Measurements from ENCODE around the gene GUCY1A2. TPM values are rescaled to one million over a fixed set of nuclear protein-coding genes. Genes with fewer than 3 reads are reported as not detected.

GUCY1A2 gene
- total RNA-seq, 1 experiment from 2014 or later: 0.10 TPM

- H3K4me3 ChIP-seq (replicated peaks in 1 of 2; ENCODE audit: low read depth in 1 of 2, low read length in 2 of 2): no peak overlapping the region
- H3K9ac ChIP-seq (ENCODE audit: low read length): no peak overlapping the region
- no peak for DNase-seq (ENCODE audit: low read depth, low spot score)
- POLR2A ChIA-PET: no interaction called here
- no peak for TF ChIP-seq ZFX (IDR thresholded peaks at IDR 0.05)
- TF ChIP-seq REST (IDR thresholded peaks at IDR 0.05; ENCODE audit: low read depth): no peak
- H3K36me3 ChIP-seq (ENCODE audit: control insufficient read depth in 1 of 2, insufficient read depth in 2 of 2, low read length in 2 of 2): no peaks in the 10 kb centered on the region
- no peaks in the 10 kb centered on the region for H3K79me2 ChIP-seq (ENCODE audit: insufficient read depth, low read length)
- no peaks in the 10 kb centered on the region for H3K9me3 ChIP-seq (ENCODE audit: control insufficient read depth in 1 of 2, insufficient read depth in 1 of 2, low read depth in 1 of 2, low read length in 2 of 2)
- ATAC-seq: no peak
- H2AFZ ChIP-seq (ENCODE audit: low read depth, low read length, poor library complexity, severe bottlenecking): no peak overlapping the region
- H3K9me2 ChIP-seq (ENCODE audit: insufficient read depth): no peaks in the 10 kb centered on the region
- no peak overlapping the region for H3K4me2 ChIP-seq (ENCODE audit: low read length)
- CTCF ChIA-PET: no interaction called here
- no TSS peak for BruUV-seq (replicated peaks)
- H3K4me1 ChIP-seq (ENCODE audit: control insufficient read depth in 1 of 2, insufficient read depth in 2 of 2, low read length in 2 of 2): no peaks in the 10 kb centered on the region
- intact Hi-C loops (cut with micrococcal nuclease): no loop called here
- H3K27me3 ChIP-seq (ENCODE audit: insufficient read depth, low read length): no peaks in the 10 kb centered on the region
- H3K27ac ChIP-seq (ENCODE audit: low read depth, low read length): no peak overlapping the region
- RAD21 ChIA-PET (ENCODE audit: low non-redundant PET in 1 of 2, low total read pairs in 2 of 2, uncharacterized antibody in 2 of 2, unreplicated experiment in 2 of 2): no interaction called here
- no peaks in the 10 kb centered on the region for H4K20me1 ChIP-seq (ENCODE audit: insufficient read depth)
These were observed 34.3 kb downstream of the GUCY1A2 start for GRCh38 chr11:106983991-106984390.

- CTCF ChIA-PET: no interaction called here
- Histone ChIP-seq H3K27me3 (ENCODE audit: insufficient read depth, low read length) (no peaks in the 10 kb centered on the region), H3K9me3 (ENCODE audit: control insufficient read depth in 1 of 2, insufficient read depth in 1 of 2, low read depth in 1 of 2, low read length in 2 of 2) (no peaks in the 10 kb centered on the region), H3K79me2 (ENCODE audit: insufficient read depth, low read length) (no peaks in the 10 kb centered on the region), H3K36me3 (ENCODE audit: control insufficient read depth in 1 of 2, insufficient read depth in 2 of 2, low read length in 2 of 2) (no peaks in the 10 kb centered on the region), H3K4me3 (replicated peaks in 1 of 2; ENCODE audit: low read depth in 1 of 2, low read length in 2 of 2) (no peak overlapping the region), H3K27ac (ENCODE audit: low read depth, low read length) (no peak overlapping the region), H3K9me2 (ENCODE audit: insufficient read depth) (no peaks in the 10 kb centered on the region), H4K20me1 (ENCODE audit: insufficient read depth) (no peaks in the 10 kb centered on the region), H3K4me2 (ENCODE audit: low read length) (no peak overlapping the region), H3K4me1 (ENCODE audit: control insufficient read depth in 1 of 2, insufficient read depth in 2 of 2, low read length in 2 of 2) (no peaks in the 10 kb centered on the region), H3K9ac (ENCODE audit: low read length) (no peak overlapping the region), H2AFZ (ENCODE audit: low read depth, low read length, poor library complexity, severe bottlenecking) (no peak overlapping the region)
- POLR2A ChIA-PET: no interaction called here
- DNase-seq (ENCODE audit: low read depth, low spot score) (no peak), ATAC-seq (no peak)
- RAD21 ChIA-PET (ENCODE audit: low non-redundant PET in 1 of 2, low total read pairs in 2 of 2, uncharacterized antibody in 2 of 2, unreplicated experiment in 2 of 2): no interaction called here
- BruUV-seq (replicated peaks): no TSS peak
- intact Hi-C loops (cut with micrococcal nuclease): no loop called here
- no peak for TF ChIP-seq TCF7L2 (IDR thresholded peaks at IDR 0.05; ENCODE audit: borderline replicate concordance, extremely low read depth, insufficient read depth, insufficient read length)
- no peak for TF ChIP-seq EGR1 (IDR thresholded peaks at IDR 0.05; ENCODE audit: low read depth)
- no peak for TF ChIP-seq ZFX (IDR thresholded peaks at IDR 0.05)
- no peak for TF ChIP-seq RAD21 (IDR thresholded peaks at IDR 0.05; ENCODE audit: low read depth)
- TF ChIP-seq ELF1 (IDR thresholded peaks at IDR 0.05; ENCODE audit: borderline replicate concordance, low read depth): no peak
- no peak for TF ChIP-seq JUND (IDR thresholded peaks at IDR 0.05)
- no peak for TF ChIP-seq CTCF (IDR thresholded peaks at IDR 0.05 in 2 of 3, conservative IDR thresholded peaks at IDR 0.05 in 1 of 3; ENCODE audit: borderline replicate concordance in 1 of 3, insufficient read depth in 1 of 3, low read depth in 2 of 3, low read length in 2 of 3)
- no peak for TF ChIP-seq POLR2AphosphoS5 (IDR thresholded peaks at IDR 0.05; ENCODE audit: low read depth, low read length)
- no peak for TF ChIP-seq EZH2 (IDR thresholded peaks at IDR 0.05)
- no peak for TF ChIP-seq POLR2A (IDR thresholded peaks at IDR 0.05; ENCODE audit: borderline replicate concordance, extremely low read depth, insufficient read depth, insufficient read length)
- no peak for TF ChIP-seq MAX (IDR thresholded peaks at IDR 0.05)
- TF ChIP-seq ATF3 (IDR thresholded peaks at IDR 0.05): no peak
- TF ChIP-seq SP1 (IDR thresholded peaks at IDR 0.05; ENCODE audit: low read depth): no peak
- no peak for TF ChIP-seq SRF (IDR thresholded peaks at IDR 0.05; ENCODE audit: low read depth)
These were observed 35.0 kb downstream of the GUCY1A2 start for GRCh38 chr11:106983261-106983660.
